Activated T-cell treated with anti-CD3 and anti-CD28 coated beads, Interleukin-2, amount 50 U/mL, for 72 hours (primary cell): Measurements from ENCODE around the gene NKX6-2. TPM values are rescaled to one million over a fixed set of nuclear protein-coding genes. Genes with fewer than 3 reads are reported as not detected.
"Not testable (repeated sequence)": the region's sequence is repeated elsewhere in the genome, so short reads cannot be mapped to it uniquely, and the experiment has no call there.

Experiments used
- ATAC-seq, 2 donors: fragments of 150-1000 bp; cut with Tn5 transposase; replicated peaks in 1 of 2; 2 replicates each; pipeline ENCODE4 v1.10.0; 2021; ENCODE audit warnings: moderate library complexity in 2 of 2, mild to moderate bottlenecking in 1 of 2
- DNase-seq, 2 donors: peaks; one replicate each; pipeline ENCODE4 v3.0.0; 2021 to 2022; ENCODE audit warnings: mixed read lengths in 1 of 2
- H3K27ac Mint-ChIP-seq: one replicate; pipeline ENCODE4 v1.8.0; 2022; ENCODE audit warnings: mild to moderate bottlenecking, moderate library complexity, mixed read lengths
- H3K27me3 Mint-ChIP-seq: one replicate; pipeline ENCODE4 v1.8.0; 2022; ENCODE audit warnings: low read depth, mixed read lengths
- H3K36me3 Mint-ChIP-seq, 2 donors: one replicate each; pipeline ENCODE4 v1.8.0; 2022; ENCODE audit warnings: mixed read lengths in 2 of 2, mild to moderate bottlenecking in 1 of 2; ENCODE audit not compliant: insufficient read depth in 2 of 2
- H3K4me1 Mint-ChIP-seq: one replicate; pipeline ENCODE4 v1.8.0; 2022; ENCODE audit warnings: low read depth, mixed read lengths
- H3K4me3 Mint-ChIP-seq, 2 donors: one replicate each; pipeline ENCODE4 v1.8.0; 2022; ENCODE audit warnings: mild to moderate bottlenecking in 2 of 2, mixed read lengths in 2 of 2, moderate library complexity in 2 of 2
- H3K9me3 Mint-ChIP-seq, 2 donors: one replicate each; pipeline ENCODE4 v1.8.0; 2022; ENCODE audit warnings: mixed read lengths in 2 of 2
- total RNA-seq, 2 donors: library from RNA; stranded (reverse); gene quantifications; one replicate each; pipeline ENCODE4 v1.2.3, GENCODE V29; 2022

NKX6-2 gene
- total RNA-seq, 2 donors from 2014 or later: not detected

DNA sequence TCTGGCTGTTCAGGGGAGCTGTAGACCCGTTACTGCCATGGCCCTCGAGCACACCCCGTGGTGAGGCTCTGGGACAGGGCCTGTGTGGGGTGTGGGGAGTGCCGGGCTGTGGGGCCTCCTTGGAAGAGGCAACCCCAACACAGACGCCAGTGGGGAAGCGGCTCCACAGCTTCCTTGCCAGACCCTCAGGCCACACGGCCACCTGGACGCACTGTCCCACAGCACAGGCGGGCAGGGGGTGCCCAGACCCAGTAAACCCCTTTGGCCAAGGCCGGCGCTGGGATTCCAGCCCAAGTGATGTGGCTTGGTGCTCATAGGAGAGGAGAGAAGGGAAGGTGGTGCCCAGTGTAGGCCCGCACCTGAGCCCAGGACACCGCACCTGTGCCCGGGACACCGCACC lies 12.9 kb upstream of the NKX6-2 start:
- H3K36me3 Mint-ChIP-seq: no peaks in the 10 kb centered on the region
- no peak overlapping the region for H3K27ac Mint-ChIP-seq
- no peaks in the 10 kb centered on the region for H3K27me3 Mint-ChIP-seq
- no peaks in the 10 kb centered on the region for H3K9me3 Mint-ChIP-seq
- ATAC-seq (no peak), DNase-seq (no peak)
- no peaks in the 10 kb centered on the region for H3K4me1 Mint-ChIP-seq
- H3K4me3 Mint-ChIP-seq: no peak overlapping the region

DNA sequence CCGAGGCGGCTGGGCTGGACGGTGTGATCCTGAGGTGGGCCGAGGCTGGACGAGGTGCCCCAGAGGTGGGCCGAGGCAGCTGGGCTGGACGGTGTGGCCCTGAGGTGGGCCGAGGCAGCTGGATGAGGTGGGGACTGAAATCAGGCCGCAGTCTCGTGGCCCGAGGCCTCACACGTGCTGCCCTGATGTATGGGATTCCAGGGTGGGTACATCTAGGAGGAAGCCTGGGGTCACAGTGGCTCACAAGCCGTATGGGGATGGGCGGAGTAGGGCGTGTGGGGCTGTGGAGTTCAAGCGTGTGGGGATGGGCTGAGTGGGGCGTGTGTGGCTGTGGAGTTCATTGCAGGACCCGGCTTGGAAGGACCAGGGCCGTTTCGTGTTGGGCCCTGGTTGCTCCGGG lies 12.5 kb upstream of the NKX6-2 start:
- no peaks in the 10 kb centered on the region for H3K27me3 Mint-ChIP-seq
- H3K4me1 Mint-ChIP-seq: no peaks in the 10 kb centered on the region
- DNase-seq: no peak
- H3K27ac Mint-ChIP-seq: no peak overlapping the region
- no peaks in the 10 kb centered on the region for H3K36me3 Mint-ChIP-seq
- no peak for ATAC-seq
- H3K4me3 Mint-ChIP-seq: no peak overlapping the region
- H3K9me3 Mint-ChIP-seq: no peaks in the 10 kb centered on the region

DNA sequence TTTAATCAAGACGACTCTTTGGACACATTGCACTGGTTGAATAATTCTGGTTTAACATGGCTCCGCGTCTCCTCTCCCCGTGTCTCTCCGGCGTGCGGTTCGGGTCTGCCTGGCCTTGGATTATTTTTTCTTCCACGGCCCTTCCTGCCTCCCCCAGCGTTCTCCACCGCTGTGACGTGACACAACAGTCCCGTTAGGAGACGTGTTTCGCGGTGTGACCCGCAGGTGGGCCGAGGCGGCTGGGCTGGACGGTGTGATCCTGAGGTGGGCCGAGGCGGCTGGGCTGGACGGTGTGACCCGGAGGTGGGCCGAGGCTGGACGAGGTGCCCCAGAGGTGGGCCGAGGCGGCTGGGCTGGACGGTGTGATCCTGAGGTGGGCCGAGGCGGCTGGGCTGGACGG lies 12.0 kb upstream of the NKX6-2 start:
- not testable (repeated sequence) for DNase-seq, H3K27ac Mint-ChIP-seq, H3K9me3 Mint-ChIP-seq, H3K4me1 Mint-ChIP-seq, ATAC-seq, H3K36me3 Mint-ChIP-seq, H3K4me3 Mint-ChIP-seq, H3K27me3 Mint-ChIP-seq

GRCh38 chr10:132796846-132797245 lies 10.9 kb upstream of the NKX6-2 start:
- Mint-ChIP-seq H3K27ac (no peak overlapping the region), H3K4me3 (no peak overlapping the region), H3K4me1 (no peaks in the 10 kb centered on the region), H3K27me3 (no peaks in the 10 kb centered on the region), H3K9me3 (no peaks in the 10 kb centered on the region), H3K36me3 (no peaks in the 10 kb centered on the region)
- no peak for ATAC-seq
- no peak for DNase-seq

- H3K9me3 Mint-ChIP-seq: no peaks in the 10 kb centered on the region
- no peak overlapping the region for H3K4me3 Mint-ChIP-seq
- H3K27me3 Mint-ChIP-seq: peaks cover 6% of the 10 kb centered on the region
- no peak overlapping the region for H3K27ac Mint-ChIP-seq
- H3K4me1 Mint-ChIP-seq: no peaks in the 10 kb centered on the region
- DNase-seq: no peak
- no peaks in the 10 kb centered on the region for H3K36me3 Mint-ChIP-seq
- no peak for ATAC-seq
These were observed 8.2 kb upstream of the NKX6-2 start for GRCh38 chr10:132793871-132794849.

DNA sequence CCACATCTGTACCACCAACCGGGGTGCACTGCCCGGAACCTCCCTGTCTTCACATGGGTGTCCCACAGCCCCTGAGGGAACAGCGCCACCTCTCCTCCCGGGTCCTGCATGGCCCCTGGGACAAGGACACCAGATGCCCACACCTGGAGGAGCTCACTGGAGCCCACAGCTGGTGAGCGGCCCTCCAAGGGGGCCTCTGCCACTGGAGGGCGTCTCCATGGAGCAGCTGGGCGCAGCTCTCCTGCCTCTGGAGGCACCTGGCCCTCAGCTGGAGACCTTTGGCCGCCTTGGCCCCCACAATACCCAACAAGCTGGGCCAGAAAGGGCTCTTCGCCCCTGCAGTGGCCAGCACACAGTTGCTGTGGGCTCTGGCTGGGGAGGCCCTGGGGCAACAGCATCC lies 7.3 kb upstream of the NKX6-2 start:
- Mint-ChIP-seq H3K4me1 (no peaks in the 10 kb centered on the region), H3K27ac (no peak overlapping the region), H3K9me3 (no peaks in the 10 kb centered on the region), H3K27me3 (peaks cover 6% of the 10 kb centered on the region), H3K4me3 (no peak overlapping the region), H3K36me3 (no peaks in the 10 kb centered on the region)
- ATAC-seq: no peak
- no peak for DNase-seq

GRCh38 chr10:132792796-132793195 lies 6.8 kb upstream of the NKX6-2 start:
- no peaks in the 10 kb centered on the region for H3K4me1 Mint-ChIP-seq
- no peaks in the 10 kb centered on the region for H3K9me3 Mint-ChIP-seq
- H3K27me3 Mint-ChIP-seq: peaks cover 6% of the 10 kb centered on the region
- no peaks in the 10 kb centered on the region for H3K36me3 Mint-ChIP-seq
- no peak overlapping the region for H3K4me3 Mint-ChIP-seq
- no peak for DNase-seq
- ATAC-seq: no peak
- no peak overlapping the region for H3K27ac Mint-ChIP-seq

GRCh38 chr10:132792099-132792498 lies 6.2 kb upstream of the NKX6-2 start:
- not testable (repeated sequence) for ATAC-seq, DNase-seq, H3K4me3 Mint-ChIP-seq, H3K9me3 Mint-ChIP-seq, H3K27me3 Mint-ChIP-seq, H3K4me1 Mint-ChIP-seq, H3K36me3 Mint-ChIP-seq, H3K27ac Mint-ChIP-seq

DNA sequence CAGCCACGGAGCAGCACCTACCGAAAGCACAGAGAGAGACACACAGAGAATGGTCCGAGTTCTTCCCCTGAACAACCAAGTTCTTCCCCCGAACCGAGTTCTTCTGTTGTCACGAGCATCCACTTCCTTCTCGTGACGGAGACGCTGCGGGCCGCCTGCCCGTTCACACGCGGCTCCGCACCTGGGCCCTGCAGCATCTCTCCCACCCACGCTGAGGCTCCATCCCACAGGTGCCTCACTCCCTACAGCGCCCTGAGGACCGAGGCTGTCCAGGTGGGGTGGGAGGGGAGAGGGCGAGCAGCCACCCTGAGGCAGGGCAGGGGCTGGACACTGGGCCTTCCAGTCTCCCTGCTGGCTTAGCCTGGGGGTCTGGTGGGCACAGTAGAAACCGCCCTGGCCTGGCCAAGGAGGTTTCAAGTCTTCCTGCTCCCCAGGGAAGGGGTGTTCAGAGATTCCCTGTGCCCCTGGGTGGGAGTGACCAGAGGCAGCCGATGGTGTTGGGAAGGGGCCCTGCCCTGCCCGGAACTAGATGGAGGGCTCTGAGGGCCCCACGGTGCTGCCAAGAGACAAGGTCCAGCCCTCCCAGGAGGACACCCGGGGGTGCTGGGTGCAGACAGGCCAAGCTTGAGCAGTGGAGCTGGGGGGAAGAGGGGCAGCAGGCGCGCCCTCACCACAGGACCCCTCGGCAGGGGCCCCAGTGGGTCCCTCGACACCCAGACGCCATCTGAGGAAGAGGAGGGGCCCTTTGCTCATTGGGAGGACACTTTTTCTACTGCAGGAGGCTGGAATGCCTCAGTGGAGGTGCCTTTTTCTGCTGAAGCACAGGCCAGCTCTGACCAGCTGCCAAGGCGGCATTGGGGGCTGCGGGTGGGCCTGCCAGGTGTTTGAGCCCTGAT lies 5.2 kb upstream of the NKX6-2 start:
- H3K36me3 Mint-ChIP-seq: no peaks in the 10 kb centered on the region
- no peaks in the 10 kb centered on the region for H3K4me1 Mint-ChIP-seq
- ATAC-seq (no peak), DNase-seq (no peak)
- no peaks in the 10 kb centered on the region for H3K9me3 Mint-ChIP-seq
- H3K27ac Mint-ChIP-seq: no peak overlapping the region
- no peak overlapping the region for H3K4me3 Mint-ChIP-seq
- H3K27me3 Mint-ChIP-seq: peaks cover 6% of the 10 kb centered on the region

DNA sequence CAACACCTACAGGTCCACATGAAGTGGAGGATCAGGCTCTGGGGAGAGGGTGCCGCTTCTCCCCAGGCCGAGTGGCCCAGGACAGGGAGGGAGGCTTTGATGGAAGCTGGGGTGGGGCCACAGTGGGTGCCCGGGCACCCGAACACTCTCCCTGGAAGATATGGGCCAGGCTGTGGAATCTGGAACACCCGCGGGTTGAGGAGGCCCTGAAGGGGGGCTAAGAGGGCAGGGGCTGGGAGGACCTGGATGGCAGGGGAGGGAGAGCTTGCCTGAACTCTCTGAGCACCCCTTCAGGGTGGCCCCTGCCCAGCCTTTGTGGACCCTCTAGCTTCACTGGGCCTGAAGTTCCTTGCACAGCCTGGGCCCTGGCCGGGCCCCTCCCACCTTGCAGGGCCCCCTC lies 4.5 kb upstream of the NKX6-2 start:
- peaks cover 6% of the 10 kb centered on the region for H3K27me3 Mint-ChIP-seq
- no peak overlapping the region for H3K27ac Mint-ChIP-seq
- ATAC-seq: no peak

DNA sequence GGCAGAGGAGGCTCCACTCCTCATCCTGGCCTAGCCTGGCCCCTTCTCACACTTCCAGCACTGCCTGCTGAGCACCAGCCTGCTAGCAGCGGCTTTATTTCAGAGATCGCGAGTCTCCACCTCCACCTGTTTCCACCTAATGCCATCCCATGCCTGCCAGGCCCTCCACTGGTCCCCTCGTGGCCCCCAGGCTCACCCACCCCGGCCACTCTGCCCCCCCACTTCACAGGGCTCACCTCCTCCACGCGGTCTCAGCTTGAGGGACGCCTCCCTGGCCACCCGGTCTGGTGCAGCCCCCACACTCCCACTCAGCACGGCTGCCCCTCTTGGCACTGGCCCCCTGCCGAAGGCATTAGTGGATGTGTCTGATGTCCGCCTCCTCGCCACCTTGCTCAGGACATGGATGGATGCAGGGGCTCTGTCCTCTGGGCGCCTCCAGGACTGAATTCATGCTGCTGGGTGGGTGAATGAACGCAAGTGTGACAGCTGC lies 3.8 kb upstream of the NKX6-2 start:
- no peak for ATAC-seq
- Mint-ChIP-seq H3K27ac (no peak overlapping the region), H3K4me3 (peak overlapping the region in 1 of 2 donors; percentile 17), H3K4me1 (no peaks in the 10 kb centered on the region), H3K27me3 (peaks cover 6% of the 10 kb centered on the region), H3K9me3 (no peaks in the 10 kb centered on the region), H3K36me3 (no peaks in the 10 kb centered on the region)
- no peak for DNase-seq

More for the DNA sequence above, 4.5 kb upstream of the NKX6-2 start:
- H3K36me3 Mint-ChIP-seq: no peaks in the 10 kb centered on the region
- H3K9me3 Mint-ChIP-seq: no peaks in the 10 kb centered on the region
- H3K4me3 Mint-ChIP-seq: no peak overlapping the region
- no peaks in the 10 kb centered on the region for H3K4me1 Mint-ChIP-seq
- no peak for DNase-seq

GRCh38 chr10:132788831-132789219 lies 2.9 kb upstream of the NKX6-2 start:
- Mint-ChIP-seq H3K27ac (no peak overlapping the region), H3K27me3 (peaks cover 6% of the 10 kb centered on the region), H3K4me1 (no peaks in the 10 kb centered on the region), H3K4me3 (no peak overlapping the region), H3K9me3 (no peaks in the 10 kb centered on the region), H3K36me3 (no peaks in the 10 kb centered on the region)
- DNase-seq: no peak
- no peak for ATAC-seq

GRCh38 chr10:132788180-132788830 lies 2.4 kb upstream of the NKX6-2 start:
- H3K9me3 Mint-ChIP-seq: no peaks in the 10 kb centered on the region
- H3K4me3 Mint-ChIP-seq: peak overlapping the region in 1 of 2 donors; percentile 31
- no peaks in the 10 kb centered on the region for H3K36me3 Mint-ChIP-seq
- DNase-seq: peak in 1 of 2 donors; percentile 23
- no peak for ATAC-seq
- peaks cover 6% of the 10 kb centered on the region for H3K27me3 Mint-ChIP-seq
- H3K4me1 Mint-ChIP-seq: no peaks in the 10 kb centered on the region
- H3K27ac Mint-ChIP-seq: no peak overlapping the region
